Mucosa of descending colon (tissue), 3 donors: ENCODE results near the gene CDKN2B-AS1. TPM values are rescaled to one million over a fixed set of nuclear protein-coding genes. Genes with fewer than 3 reads are reported as not detected.

Experiments used
- ATAC-seq: fragments of 200-7000 bp; cut with Tn5 transposase; one replicate; pipeline ENCODE4 v1.9.1; 2020; ENCODE audit warnings: mild to moderate bottlenecking, moderate library complexity
- DNase-seq, 3 donors: peaks; one replicate each; pipeline ENCODE4 v3.0.0-alpha.2; 2020
- H3K36me3 ChIP-seq: fragments of 200-600 bp; one replicate; pipeline ENCODE4 v1.8.0; 2021; ENCODE audit warnings: low read depth, mild to moderate bottlenecking
- H3K4me1 ChIP-seq: fragments of 200-600 bp; one replicate; pipeline ENCODE4 v1.8.0; 2021; ENCODE audit warnings: low read depth, mild to moderate bottlenecking
- H3K4me3 ChIP-seq: fragments of 200-600 bp; one replicate; pipeline ENCODE4 v1.8.0; 2021; ENCODE audit warnings: mild to moderate bottlenecking
- H3K9me3 ChIP-seq: fragments of 200-600 bp; one replicate; pipeline ENCODE4 v1.8.0; 2021; ENCODE audit warnings: mild to moderate bottlenecking
- intact Hi-C, 2 donors: fragments of 100-400 bp; cut with DNase I in 1 of 2; cut with micrococcal nuclease in 1 of 2; formaldehyde crosslinking; loops; one replicate each; pipeline versions ENCODE4 v1.11.0 to v1.11.1; 2022; cut with DNase I, micrococcal nuclease
- total RNA-seq, 3 donors: library from RNA; stranded (reverse); fragmentation: NEBNext Ultra II Directional in 2 of 3; extraction: Animal tissue kit (Norgen Biotek cat#: 25700) in 2 of 3; gene quantifications; one replicate each; pipeline versions ENCODE4 v1.2.1 to v1.2.4, GENCODE V29; 2021 to 2023
- TF ChIP-seq, protein P1 (sequence below): fragments of 200-600 bp; IDR thresholded peaks from one replicate; pipeline ENCODE4 v1.8.0; 2022; ENCODE audit warnings: antibody characterized with exemption, mild to moderate bottlenecking
- donor health status: DM: no; HTN: no; CAD: no; lungs with moderate emphysema.
- donor health status: DM: no; HTN: no; CAD: no.
- donor health status: DM: no; HTN: yes; CAD: no.

The CDKN2B-AS1 gene
- total RNA-seq, 3 donors from 2014 or later, result 48.3 to 134 (median 78.7) TPM

DNA sequence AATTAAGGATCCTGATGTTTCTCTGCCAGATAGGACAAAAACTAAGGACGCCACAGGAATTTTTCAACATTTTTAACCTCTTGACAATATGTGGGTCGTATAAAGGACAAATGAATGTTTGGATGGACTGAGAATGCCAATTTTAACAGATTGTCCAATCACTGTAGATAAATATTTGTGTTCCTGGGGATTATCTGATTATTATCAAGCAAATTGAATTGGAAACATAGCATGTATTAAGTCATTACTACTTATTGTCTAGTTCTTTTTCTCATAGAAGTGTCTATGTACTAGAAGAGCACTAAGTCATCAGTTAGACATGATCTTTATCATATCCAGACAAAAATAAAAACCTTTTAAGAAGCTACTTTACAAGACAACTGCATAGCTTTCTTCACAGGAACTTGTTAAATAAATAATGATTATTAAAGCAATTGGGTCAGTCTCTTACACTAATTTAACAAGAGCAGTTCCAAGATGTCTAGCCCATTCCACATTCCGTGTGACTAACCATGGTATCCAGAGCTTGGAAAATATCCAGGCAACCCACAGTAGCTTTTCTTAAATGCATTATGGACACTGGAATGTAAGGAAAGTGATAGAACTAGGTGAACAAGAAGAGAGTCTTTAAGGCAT lies 142.0 kb downstream of the CDKN2B-AS1 start:
- Histone ChIP-seq H3K9me3 (no peaks in the 10 kb centered on the region), H3K36me3 (no peaks in the 10 kb centered on the region), H3K4me3 (no peak overlapping the region), H3K4me1 (no peaks in the 10 kb centered on the region)
- TF ChIP-seq, protein P1, sequence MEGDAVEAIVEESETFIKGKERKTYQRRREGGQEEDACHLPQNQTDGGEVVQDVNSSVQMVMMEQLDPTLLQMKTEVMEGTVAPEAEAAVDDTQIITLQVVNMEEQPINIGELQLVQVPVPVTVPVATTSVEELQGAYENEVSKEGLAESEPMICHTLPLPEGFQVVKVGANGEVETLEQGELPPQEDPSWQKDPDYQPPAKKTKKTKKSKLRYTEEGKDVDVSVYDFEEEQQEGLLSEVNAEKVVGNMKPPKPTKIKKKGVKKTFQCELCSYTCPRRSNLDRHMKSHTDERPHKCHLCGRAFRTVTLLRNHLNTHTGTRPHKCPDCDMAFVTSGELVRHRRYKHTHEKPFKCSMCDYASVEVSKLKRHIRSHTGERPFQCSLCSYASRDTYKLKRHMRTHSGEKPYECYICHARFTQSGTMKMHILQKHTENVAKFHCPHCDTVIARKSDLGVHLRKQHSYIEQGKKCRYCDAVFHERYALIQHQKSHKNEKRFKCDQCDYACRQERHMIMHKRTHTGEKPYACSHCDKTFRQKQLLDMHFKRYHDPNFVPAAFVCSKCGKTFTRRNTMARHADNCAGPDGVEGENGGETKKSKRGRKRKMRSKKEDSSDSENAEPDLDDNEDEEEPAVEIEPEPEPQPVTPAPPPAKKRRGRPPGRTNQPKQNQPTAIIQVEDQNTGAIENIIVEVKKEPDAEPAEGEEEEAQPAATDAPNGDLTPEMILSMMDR, result no peak
- intact Hi-C loops, result no loop called here
- DNase-seq (no peak), ATAC-seq (no peak)

DNA sequence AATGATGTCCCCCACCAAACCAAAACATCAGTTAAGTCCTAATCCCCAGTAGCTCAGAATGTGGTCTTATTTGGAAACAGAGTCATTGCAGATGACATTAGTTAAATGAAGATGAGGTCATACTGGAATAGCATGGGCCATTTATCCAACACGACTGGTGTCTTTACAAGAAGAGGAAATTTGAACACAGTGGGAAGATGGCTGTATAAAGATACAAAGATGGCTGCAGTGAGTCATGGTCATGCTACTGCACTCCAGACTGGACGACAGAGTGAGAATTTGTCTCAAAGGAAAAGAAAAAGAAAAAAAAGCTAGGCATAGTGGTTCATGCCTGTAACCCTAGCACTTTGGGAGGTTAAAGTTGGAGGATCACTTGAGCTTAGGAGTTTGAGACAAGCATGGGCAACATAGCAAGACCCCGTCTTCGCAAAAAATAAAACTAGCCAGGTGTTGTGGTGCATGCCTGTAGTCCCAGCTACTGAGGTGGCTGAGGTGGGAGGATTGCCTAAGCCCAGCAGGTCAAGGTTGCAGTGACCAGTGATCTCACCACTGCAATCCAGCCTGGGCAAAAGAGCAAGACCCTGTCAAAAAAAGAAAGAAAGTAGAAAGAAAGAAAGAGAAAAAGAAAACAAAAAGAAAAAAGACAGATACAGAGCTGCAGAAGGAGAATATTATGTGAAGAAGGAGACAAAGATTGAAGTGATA lies 144.5 kb downstream of the CDKN2B-AS1 start:
- intact Hi-C loops, result no loop called here
- H3K36me3 ChIP-seq, result no peaks in the 10 kb centered on the region

DNA sequence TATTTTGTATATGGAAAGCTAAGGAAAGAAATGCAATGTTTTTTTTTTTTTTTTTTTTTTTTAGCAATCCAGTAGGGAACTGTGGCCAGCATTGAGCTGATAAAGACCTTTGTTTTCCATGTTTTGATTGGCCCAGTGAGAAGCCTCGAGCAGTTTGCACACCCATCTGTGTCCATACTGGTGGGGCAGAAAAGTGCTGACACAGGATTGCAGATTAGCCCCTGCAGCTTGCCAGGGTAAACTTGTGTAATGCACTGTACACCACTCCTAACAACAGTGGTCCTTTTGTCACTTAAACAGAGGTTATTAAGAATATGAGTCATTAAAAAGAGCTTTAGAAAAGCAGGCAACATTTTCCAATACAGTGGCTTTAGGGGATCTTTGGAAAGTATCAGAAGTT lies 147.3 kb downstream of the CDKN2B-AS1 start:
- DNase-seq (no peak), ATAC-seq (peak; percentile 27)
- TF ChIP-seq, protein P1, result no peak
- Histone ChIP-seq H3K9me3 (no peaks in the 10 kb centered on the region), H3K4me1 (no peaks in the 10 kb centered on the region), H3K4me3 (no peak overlapping the region), H3K36me3 (no peaks in the 10 kb centered on the region)
- intact Hi-C loops, result no loop called here

More for the DNA sequence above, 144.5 kb downstream of the CDKN2B-AS1 start:
- Histone ChIP-seq H3K4me1 (no peaks in the 10 kb centered on the region), H3K4me3 (no peak overlapping the region), H3K9me3 (no peaks in the 10 kb centered on the region)
- DNase-seq (no peak), ATAC-seq (no peak)
- TF ChIP-seq, protein P1, result no peak

DNA sequence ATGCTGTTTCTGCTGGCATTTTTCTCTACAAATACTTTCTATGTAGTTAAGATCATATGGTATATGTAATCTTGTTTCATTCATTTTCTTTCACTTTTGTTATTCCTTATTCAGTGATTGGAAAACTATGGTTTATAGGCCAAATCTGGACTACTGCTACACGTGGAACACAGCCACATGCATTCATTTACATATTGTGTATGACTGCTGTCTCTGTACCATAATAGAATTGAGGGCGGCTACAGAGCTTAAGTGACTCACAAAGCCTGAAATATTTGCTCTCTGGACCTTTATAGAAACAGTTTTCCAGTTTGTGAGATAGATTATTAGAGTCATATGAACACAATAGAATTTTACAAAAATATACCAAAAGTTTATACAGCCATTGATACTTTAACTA lies 148.1 kb downstream of the CDKN2B-AS1 start:
- DNase-seq, result no peak
- Histone ChIP-seq H3K9me3 (no peaks in the 10 kb centered on the region), H3K36me3 (no peaks in the 10 kb centered on the region), H3K4me3 (no peak overlapping the region), H3K4me1 (no peaks in the 10 kb centered on the region)
- TF ChIP-seq, protein P1, result no peak
- intact Hi-C loops, result no loop called here
- peak; percentile 83 for ATAC-seq

DNA sequence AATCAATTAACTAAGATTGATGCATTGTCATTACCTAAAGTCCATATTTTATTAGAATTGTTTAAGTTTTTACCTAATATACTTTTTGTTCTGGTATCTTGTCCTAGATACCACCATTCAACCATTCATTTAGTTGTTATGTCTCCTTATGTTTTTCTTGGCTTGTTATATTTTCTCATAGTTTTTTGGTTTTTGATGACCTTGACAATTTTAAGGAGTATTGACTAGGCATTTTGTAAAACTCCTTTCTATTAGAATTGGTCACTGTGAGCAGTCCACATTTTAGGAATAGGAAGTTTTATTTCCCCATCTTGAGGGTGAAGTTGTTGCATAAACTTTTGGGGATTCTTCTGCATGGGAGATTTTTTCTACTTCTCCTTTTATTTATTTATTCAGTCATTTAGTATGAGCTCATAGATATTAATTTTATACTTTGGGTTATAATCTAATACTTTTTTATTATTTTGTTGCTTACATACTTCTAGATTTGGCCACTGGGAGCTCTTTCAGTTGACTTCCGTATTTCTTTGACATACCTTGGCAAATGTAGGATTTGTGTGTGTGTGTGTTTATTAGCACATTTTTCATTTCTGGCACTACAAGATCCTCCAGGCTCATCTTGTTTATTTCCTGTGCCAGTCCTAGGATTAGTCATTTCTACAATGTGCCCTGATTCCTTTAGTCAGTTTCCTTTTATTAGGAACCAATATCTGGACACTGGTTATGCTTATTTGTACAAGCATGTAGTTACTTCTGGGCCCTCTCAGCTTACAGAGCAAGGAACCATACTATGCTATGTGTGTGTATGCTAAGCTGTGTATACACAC lies 149.4 kb downstream of the CDKN2B-AS1 start:
- ATAC-seq, result no peak
- Histone ChIP-seq H3K4me1 (no peaks in the 10 kb centered on the region), H3K9me3 (no peaks in the 10 kb centered on the region), H3K4me3 (no peak overlapping the region), H3K36me3 (no peaks in the 10 kb centered on the region)
- no peak for DNase-seq
- TF ChIP-seq, protein P1, result no peak
- intact Hi-C loops, result no loop called here
